HG02798 (cell line): ENCODE data around the gene ASIC3.

Experiments
- ATAC-seq: cut with Tn5 transposase; IDR thresholded peaks from one replicate; pipeline ENCODE4 v1.9.1; 2021; ENCODE audit warnings: mild to moderate bottlenecking; ENCODE audit not compliant: unreplicated experiment, poor library complexity

The ASIC3 gene

GRCh38 chr7:151053751-151054150 is 5.4 kb downstream of the ASIC3 start:
- no peak for ATAC-seq

DNA sequence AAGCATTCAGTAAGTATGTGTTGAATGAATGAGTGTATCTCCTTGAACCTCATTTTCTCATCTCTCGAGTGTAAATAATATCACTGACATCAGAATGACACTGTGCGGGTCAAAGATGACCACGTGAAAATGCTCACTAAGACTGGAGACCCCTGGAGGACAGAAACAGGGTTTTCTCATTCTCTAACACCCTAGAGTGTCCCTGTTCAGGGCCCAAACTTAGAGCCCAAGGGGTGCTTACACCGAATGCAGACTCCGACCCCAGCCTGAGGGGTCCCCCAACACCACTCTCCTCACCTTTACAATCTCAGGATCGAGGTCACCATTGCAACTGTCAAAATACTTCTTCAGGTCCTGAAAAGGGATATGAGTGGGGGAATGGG is 7.9 kb downstream of the ASIC3 start:
- no peak for ATAC-seq

- no peak for ATAC-seq
These were observed 8.6 kb downstream of the ASIC3 start for GRCh38 chr7:151056666-151057505.

DNA sequence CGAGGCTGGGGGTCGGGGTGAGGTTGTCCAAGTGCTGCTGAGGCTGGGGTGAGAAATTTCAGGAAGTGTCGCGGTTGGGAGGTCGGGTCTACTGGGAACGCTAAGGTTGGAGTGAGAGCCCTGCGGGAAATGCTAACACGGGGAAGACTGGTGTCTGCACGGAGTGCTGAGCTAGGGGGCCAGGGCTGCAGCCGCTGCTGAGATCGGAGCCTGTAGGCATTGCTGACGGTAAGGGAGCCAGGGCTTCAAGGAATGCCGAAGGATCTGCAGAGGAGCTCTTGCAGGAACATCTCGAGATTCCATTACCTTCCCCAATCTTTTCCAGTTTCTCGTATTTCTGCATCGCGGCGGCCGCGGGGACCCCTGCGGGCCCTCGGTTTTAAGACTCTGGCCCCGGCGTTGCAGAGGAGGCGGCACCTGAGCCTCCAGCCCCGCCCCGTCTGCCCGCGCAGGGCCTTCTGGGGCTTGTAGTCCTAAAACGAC is 9.2 kb downstream of the ASIC3 start, which contains the start of gene CDK5:
Gene CDK5, minus strand, starts transcription at position 392 of the 483 bp plus-strand sequence. Its CDS starts 49 bp downstream, at position 343.
- ATAC-seq, result peak; percentile 9

- ATAC-seq, result peak; percentile 91
These were observed 9.9 kb downstream of the ASIC3 start for GRCh38 chr7:151057989-151058780.

DNA sequence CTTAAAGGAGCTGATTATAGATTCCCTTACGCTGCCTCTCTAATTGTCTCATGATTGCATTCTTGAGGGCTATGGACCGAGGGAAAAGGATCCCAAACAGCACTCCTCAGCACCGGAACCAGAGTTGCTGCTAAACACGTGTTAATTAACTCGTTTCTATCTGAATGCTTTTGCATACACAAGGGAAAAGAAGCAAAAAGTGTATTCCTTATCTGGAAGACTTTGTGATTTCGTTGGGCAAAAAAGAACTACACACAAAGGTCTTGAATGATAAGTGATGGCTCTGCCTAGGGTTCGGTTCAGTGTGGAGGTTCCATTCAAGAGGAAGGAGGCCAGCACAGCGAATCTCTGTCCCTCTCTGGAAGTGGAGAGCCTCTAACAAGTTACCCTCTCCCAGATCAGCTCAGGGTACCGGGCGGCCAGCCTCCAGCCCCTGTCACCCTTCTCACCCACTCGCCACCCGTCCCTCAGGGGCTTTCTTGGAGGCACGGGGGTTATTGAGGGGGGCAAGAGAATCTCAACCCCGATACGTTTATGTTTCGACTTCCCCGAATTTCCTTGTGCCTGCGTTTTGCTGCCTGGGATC is 10.5 kb downstream of the ASIC3 start:
- ATAC-seq, result no peak

GRCh38 chr7:151059367-151060112 is 11.2 kb downstream of the ASIC3 start, which contains the start of gene SLC4A2:
TSS of gene SLC4A2 (plus strand) at chr7:151059589. CDS start at chr7:151061988, 2,399 bp downstream.
- ATAC-seq, result peak; percentile 33

- no peak for ATAC-seq
These were observed 11.7 kb downstream of the ASIC3 start for GRCh38 chr7:151060113-151060415.

DNA sequence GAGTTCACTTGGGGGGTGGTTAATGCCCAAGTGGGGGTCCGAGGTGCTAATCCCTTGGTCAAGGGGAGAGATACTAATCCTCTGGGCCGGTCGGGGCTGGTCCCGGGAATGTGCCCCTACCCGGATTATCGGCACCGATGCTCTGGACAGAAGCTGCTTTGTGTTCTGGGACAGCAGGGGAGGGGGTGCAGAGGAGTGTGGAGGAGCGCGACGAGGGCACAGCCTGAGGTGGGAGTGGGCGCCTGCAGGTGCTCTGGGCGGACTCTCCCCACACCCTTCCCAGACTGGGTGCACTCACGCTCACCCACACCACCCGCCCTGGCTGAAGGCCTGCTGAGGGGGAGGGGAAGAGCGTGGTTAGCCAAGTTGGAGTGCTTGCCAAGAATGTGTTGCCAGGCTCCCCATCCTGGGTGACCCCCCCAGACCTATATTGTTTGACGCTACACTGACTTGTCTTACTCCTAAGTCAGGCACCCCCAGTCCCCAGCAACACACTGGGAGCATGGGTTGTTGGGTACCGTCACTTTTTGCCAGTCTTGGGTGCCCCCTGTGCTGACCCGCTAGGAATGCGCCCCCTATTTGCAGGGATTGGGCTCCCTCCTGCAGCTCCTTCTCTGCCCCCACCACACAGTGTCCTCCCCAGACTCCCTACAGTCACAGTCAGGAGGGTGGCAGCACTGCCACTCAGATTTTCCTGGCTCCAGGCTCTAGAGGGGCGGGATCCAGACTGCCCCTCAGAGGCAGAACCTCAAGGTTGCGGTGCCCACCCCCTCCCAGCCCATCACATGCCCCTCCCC is 12.3 kb downstream of the ASIC3 start:
- ATAC-seq, result no peak

- no peak for ATAC-seq
These were observed 13.1 kb downstream of the ASIC3 start for GRCh38 chr7:151061213-151062110.

GRCh38 chr7:151062111-151062398 is 13.7 kb downstream of the ASIC3 start:
- ATAC-seq, result no peak

DNA sequence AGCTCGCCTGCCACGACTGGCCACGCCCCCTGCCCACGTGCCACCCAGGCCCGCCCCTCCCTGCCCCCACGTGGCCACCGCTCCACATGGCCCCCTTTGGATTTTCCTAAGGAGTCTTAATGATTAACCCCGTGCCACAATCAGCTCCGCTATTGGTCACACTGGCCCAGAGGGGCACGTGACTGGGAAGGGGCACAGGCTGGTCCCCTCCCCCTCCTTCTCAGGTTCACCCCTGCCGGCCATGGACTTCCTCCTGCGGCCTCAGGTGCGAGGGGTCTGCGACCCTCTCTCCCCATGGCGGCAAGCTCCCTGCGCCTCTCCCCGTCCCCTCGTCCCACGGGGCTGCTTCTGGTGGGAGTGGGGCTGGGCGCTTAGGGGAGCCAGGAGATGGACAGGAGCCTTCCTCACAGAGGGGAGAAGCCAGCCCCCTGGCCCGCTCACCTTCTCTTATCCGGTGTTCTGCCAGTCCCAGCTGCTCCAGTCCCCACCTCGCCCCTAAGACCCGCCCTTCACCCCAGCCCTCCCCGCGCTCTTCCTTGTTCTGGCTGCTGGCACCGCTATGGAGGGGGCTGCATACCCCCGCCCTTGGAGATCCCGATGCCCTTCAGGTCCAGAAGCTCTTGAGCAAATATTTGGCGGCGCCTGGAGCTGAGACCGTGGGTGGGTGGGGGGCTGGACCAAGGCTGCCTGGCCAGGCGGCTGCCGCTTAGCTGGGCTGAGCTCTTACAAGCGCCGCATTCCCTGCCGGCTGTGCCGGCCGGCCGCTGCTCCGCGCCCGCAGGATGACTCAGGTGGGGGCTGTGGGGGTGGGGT is 14.3 kb downstream of the ASIC3 start:
- no peak for ATAC-seq

GRCh38 chr7:151063212-151063561 is 14.9 kb downstream of the ASIC3 start:
- no peak for ATAC-seq

DNA sequence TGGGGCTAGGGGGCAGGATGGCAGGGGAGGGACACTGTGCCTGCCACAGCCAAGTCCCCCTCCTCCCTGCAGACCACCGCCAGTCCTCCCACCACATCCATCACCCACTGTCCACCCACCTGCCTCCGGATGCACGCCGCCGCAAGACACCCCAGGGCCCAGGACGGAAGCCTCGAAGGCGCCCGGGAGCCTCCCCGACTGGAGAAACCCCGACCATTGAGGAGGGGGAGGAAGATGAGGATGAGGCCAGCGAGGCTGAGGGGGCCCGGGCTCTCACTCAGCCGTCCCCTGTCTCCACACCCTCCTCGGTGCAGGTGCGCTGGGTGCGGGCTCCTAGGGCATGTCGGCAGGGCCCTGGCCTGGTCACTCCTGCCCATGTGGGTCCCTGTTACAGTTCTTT is 16.1 kb downstream of the ASIC3 start:
- ATAC-seq, result no peak

- ATAC-seq, result no peak
These were observed 16.7 kb downstream of the ASIC3 start for GRCh38 chr7:151064993-151065392.

GRCh38 chr7:151065516-151065915 is 17.2 kb downstream of the ASIC3 start:
- ATAC-seq, result no peak

- no peak for ATAC-seq
These were observed 18.1 kb downstream of the ASIC3 start for GRCh38 chr7:151066273-151066974.
